AG09309 (cell line): ENCODE data around the gene CCL27.

Source experiments
- DNase-seq: peaks from one replicate; pipeline ENCODE4 v3.0.0-alpha.2; 2010; ENCODE audit warnings: low read depth
- H3K4me3 ChIP-seq: 2 replicates; pipeline ENCODE4 v1.5.1; 2011; ENCODE audit warnings: mild to moderate bottlenecking, low read depth, low read length, moderate library complexity; ENCODE audit not compliant: control insufficient read depth
- TF ChIP-seq, protein P1 (sequence below): IDR thresholded peaks from 2 replicates; pipeline ENCODE4 v1.5.1; 2011; ENCODE audit warnings: mild to moderate bottlenecking, low read depth, low read length, inconsistent platforms; ENCODE audit not compliant: insufficient read depth, control insufficient read depth; ENCODE audit errors: missing control alignments

Gene CCL27

DNA sequence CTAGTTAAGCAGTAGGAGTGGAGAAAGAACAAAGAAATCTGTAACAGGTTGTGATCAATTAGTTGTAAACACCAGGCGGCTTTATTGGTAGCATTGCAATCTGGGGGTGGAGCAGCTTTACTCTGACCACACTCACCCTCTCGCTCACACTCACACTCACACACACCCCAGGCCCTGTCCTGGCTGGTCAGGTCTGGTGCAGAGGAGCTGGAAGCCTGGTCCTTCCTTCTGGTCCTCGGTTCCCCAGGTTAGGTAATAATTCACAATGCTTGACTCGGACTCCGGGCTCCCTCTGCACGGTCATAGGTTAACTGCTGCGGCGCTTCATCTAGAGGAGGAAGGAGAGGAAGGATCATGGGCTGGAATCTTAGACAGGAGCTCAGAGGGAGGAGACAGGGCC lies 27.1 kb upstream of the CCL27 start:
- no peak overlapping the region for H3K4me3 ChIP-seq
- TF ChIP-seq, protein P1, sequence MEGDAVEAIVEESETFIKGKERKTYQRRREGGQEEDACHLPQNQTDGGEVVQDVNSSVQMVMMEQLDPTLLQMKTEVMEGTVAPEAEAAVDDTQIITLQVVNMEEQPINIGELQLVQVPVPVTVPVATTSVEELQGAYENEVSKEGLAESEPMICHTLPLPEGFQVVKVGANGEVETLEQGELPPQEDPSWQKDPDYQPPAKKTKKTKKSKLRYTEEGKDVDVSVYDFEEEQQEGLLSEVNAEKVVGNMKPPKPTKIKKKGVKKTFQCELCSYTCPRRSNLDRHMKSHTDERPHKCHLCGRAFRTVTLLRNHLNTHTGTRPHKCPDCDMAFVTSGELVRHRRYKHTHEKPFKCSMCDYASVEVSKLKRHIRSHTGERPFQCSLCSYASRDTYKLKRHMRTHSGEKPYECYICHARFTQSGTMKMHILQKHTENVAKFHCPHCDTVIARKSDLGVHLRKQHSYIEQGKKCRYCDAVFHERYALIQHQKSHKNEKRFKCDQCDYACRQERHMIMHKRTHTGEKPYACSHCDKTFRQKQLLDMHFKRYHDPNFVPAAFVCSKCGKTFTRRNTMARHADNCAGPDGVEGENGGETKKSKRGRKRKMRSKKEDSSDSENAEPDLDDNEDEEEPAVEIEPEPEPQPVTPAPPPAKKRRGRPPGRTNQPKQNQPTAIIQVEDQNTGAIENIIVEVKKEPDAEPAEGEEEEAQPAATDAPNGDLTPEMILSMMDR: no peak

DNA sequence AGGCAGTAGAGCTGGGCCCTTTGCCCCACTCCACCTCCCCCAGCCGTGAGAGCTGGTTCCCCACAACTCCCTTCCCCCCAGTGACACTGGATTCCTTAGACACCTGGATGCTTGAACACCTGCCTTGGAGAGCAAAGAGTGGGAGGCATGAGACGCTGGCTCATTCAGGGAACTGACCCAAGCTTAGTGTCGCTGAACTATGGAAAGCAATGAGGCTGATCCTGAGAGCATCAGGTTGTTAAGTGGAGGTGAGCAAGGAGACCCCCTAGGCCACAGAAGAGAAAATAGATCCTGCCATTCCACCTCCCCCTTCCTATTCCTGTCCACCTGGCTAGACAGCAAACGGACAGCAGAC lies 26.6 kb upstream of the CCL27 start:
- TF ChIP-seq, protein P1: no peak
- no peak overlapping the region for H3K4me3 ChIP-seq
- DNase-seq: no peak

More for the DNA sequence above, 27.1 kb upstream of the CCL27 start:
- DNase-seq: no peak

DNA sequence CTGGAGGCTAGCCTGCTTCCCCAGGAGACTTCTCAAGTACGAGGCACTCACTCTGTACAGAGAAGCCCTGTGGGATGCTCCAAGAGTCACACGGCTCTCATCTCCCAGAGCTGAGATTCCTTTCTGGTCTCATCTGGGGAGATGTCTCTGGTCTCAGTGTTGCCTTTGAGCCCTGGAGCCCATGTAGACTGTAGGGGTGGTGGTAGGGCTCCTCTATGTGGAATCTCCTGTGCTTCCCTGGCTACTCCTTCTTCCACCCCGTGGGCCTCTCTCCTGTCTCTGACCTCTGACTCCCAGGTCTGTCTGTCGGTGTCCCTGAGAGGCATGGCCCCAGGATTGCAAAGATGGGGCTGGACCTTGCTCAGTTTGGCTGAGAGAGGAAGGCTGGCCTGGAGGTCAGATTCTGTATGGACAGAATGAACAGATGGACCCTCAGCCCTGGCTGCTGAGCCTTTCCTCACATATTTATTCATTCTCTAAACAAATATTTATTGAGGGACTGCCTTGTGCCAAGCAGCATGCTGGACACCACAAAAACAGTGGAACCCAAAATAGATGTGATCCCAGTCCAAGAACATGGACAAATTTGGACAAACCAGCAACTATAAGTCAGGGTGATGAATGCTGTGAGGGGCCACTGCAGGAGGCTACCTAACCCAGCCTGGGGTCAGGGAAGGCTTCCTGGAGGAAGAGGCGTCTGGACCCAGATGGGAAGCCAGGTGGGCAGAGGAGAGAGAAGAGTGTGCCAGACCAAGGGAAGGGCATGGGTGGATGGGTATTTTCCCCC lies 26.1 kb upstream of the CCL27 start:
- DNase-seq: no peak
- no peak overlapping the region for H3K4me3 ChIP-seq
- TF ChIP-seq, protein P1: no peak

DNA sequence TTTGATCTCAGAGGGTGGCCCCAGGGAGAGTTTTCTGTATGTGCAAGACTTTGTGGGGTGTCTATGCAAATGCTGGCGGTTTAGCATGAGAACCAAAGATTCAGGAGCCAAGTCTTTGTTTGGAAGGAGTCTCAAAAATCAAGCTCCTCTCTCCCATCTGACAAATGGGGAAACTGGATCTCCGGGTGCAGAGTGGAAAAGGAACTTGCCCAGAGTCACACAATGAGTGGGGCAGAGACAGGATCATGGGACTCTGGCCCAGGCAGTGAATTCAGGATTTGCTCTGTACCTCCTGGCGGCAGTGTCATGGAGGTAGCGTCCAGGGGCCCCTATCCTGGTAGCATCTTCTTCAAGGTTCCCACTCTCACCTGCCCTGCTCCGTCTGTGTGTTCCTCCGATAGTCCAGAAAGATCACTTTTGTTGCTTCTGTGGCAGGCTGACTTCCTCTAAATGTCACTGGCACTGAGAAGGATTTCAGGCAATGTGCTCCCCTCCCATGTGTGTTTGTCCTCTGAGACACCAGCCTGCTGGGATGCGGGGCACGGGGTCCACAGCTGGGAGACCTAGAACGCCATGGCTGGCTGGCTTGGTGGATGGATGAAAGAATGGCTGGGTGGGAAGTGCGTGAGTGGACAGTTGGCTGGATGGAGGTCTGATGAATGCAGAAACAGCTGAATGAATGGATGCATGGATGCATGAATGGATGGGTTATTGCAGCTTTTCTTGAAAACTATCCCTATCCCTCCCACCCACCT lies 25.0 kb upstream of the CCL27 start:
- H3K4me3 ChIP-seq: no peak overlapping the region
- TF ChIP-seq, protein P1: no peak
- no peak for DNase-seq

DNA sequence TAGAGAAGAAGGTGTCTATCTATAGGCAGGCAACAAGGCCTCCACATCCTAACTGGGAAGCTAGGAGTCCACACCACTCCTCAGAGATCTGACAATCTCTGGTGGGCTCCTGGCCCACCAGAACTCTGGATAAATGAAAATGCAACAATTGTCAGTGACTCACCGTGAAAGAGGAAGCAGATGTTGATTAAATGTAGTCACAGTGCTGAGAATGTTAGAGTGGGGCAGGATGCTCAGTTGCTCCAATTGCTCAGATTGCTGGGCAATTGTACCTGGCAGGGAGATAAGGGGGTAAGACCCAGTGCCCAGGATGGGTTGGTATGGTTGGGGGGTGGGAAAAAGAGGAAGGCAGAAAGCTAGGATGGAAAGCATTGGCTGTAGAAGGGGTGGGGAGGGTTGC lies 24.3 kb upstream of the CCL27 start:
- no peak for DNase-seq
- TF ChIP-seq, protein P1: no peak
- no peak overlapping the region for H3K4me3 ChIP-seq

DNA sequence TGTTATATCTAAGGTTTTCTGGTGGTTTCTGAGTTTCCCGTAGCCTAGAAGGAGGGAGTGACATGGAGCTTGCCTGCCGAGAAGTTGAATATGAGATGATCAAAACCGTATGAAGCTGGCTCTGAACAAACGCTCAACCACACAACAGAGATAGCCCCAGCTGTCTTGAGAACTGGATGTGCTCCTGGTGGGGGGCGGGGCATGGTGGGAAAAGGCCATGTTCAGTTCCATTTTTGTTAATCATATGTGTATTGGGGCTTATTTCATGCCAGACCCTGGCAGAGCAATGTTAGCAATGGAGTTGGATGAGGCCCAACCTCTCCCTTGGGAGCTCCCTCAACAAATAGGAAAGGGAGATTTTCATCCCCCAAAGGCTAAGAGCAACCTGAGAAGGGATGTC lies 23.8 kb upstream of the CCL27 start:
- H3K4me3 ChIP-seq: no peak overlapping the region
- no peak for DNase-seq
- TF ChIP-seq, protein P1: no peak
